ENCODE measurements around the gene LDAH.

The LDAH gene

DNA sequence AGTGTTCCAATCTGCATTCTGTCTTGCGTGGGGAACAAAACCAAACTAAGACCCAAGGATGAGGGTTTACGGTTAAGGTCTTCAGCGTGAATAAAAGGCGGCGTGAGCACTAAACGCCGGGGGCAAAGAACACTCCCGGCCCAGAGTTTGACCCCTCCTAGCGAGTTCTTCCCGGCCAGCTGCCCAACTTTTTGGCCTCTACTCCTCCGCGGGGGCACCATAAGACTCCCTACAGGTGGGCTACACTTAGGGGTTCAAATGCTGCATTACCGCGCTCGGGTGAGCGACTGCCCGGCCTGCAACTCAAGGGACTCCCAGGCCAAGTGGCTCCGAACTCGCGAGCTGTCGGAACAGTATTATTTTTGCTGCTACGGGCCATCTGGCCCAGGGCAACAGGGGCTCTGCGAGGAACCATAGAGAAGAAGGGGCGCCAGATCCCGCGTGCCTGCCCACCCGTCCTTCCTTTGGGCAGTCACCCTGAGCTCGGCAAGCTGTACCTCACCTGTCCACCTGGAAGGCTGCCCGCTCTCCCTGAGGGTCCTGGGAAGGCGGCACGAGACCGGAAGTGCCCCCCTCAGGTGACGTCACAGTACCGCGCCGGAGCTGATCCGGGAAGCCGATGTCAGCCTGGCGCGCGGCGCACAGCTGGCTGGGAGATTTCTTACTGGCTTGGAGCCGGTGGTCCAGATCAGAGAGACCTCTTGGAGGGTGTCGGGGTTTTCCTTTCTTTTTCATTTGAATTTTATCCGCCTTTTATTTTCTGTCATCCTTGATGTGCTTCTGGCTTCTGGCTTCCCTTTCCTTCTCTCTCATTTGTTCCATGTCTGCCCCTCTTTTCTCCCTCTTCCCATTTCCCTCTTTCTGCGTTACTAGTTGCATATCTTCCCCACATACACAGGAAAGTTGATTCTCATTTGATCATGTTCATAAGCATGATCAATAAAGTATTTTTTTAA is at the start of gene LDAH:
Gene LDAH, minus strand, starts transcription at position 567 of the 956 bp plus-strand sequence. CDS start 21,638 bp downstream, outside the sequence.
- TF ChIP-seq, protein P1, sequence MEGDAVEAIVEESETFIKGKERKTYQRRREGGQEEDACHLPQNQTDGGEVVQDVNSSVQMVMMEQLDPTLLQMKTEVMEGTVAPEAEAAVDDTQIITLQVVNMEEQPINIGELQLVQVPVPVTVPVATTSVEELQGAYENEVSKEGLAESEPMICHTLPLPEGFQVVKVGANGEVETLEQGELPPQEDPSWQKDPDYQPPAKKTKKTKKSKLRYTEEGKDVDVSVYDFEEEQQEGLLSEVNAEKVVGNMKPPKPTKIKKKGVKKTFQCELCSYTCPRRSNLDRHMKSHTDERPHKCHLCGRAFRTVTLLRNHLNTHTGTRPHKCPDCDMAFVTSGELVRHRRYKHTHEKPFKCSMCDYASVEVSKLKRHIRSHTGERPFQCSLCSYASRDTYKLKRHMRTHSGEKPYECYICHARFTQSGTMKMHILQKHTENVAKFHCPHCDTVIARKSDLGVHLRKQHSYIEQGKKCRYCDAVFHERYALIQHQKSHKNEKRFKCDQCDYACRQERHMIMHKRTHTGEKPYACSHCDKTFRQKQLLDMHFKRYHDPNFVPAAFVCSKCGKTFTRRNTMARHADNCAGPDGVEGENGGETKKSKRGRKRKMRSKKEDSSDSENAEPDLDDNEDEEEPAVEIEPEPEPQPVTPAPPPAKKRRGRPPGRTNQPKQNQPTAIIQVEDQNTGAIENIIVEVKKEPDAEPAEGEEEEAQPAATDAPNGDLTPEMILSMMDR (IDR thresholded peaks at IDR 0.05; ENCODE audit: low read depth, low read length), result no peak
- DNase-seq (ENCODE audit: low read depth in 2 of 2), result peak; percentile 87 to 92
- H3K4me3 ChIP-seq (replicated peaks in 1 of 2; ENCODE audit: low read depth in 2 of 2, low read length in 2 of 2), result peak within 1 kb of the TSS; percentile 96 to 99

DNA sequence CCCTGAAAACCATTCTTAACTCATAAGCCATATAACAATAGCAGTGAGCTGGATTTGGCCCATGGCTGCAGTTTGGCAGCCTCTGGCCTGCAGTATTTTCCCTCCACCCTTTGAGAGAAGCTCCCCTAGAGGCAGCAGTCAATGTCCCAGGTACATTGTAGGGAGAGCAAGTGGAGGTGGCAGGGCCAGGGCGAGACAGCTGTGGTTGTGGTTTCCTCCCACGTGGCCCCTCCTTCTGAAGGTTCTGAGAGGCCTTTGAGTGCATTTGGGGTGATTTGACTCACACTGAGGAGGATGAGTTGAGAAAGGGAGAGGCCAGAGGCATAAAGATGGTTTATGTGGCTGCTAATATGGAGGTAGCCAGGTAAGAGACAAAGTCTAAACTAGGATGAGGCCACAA is 45.5 kb upstream of the LDAH start:
- no peak overlapping the region for H3K4me3 ChIP-seq (replicated peaks in 1 of 2; ENCODE audit: low read depth in 2 of 2, low read length in 2 of 2)
- no peak for DNase-seq (ENCODE audit: low read depth in 2 of 2)
- TF ChIP-seq, protein P1 (IDR thresholded peaks at IDR 0.05; ENCODE audit: low read depth, low read length), result no peak

DNA sequence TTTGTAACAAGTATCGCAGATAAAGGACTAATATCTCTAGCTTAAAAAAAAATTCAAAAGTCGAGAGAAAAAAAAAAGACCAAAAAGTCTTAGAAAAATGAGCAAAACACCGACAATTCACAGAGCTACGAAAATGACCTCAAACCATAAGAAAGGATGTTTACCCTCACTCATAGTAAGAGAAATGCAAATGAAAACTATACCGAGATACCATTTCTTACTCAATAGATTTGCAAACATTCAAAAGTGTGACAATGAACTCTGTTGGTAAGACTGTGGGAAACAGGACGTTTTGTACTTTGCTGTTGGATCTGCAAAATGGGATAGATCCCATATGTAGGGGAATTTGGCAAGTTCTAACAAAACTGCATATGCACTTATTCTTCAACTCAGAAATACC is 39.9 kb upstream of the LDAH start:
- no peak overlapping the region for H3K4me3 ChIP-seq (replicated peaks in 1 of 2; ENCODE audit: low read depth in 2 of 2, low read length in 2 of 2)
- DNase-seq (ENCODE audit: low read depth in 2 of 2), result no peak
- TF ChIP-seq, protein P1 (IDR thresholded peaks at IDR 0.05; ENCODE audit: low read depth, low read length), result no peak

DNA sequence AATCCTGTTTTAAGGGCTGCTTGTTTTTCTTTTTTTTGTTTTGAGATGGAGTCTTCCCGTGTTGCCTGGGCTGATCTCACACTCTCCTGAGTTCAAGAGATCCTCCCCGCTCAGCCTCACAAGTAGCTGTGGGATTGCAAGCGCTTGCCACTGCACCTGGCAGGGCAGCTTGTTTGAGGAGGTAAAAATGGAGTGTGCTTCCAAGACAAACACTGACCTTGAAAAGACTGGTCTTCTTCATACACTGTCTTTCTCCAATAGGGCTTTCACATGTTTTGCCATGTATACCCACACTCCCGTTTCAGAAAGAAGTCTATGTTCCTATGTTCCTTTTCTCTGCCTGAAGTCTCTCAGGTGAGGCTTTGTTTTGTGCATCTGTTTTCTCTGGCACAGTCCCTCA is 32.6 kb upstream of the LDAH start:
- DNase-seq (ENCODE audit: low read depth in 2 of 2), result no peak
- H3K4me3 ChIP-seq (replicated peaks in 1 of 2; ENCODE audit: low read depth in 2 of 2, low read length in 2 of 2), result no peak overlapping the region
- TF ChIP-seq, protein P1 (IDR thresholded peaks at IDR 0.05; ENCODE audit: low read depth, low read length), result no peak

DNA sequence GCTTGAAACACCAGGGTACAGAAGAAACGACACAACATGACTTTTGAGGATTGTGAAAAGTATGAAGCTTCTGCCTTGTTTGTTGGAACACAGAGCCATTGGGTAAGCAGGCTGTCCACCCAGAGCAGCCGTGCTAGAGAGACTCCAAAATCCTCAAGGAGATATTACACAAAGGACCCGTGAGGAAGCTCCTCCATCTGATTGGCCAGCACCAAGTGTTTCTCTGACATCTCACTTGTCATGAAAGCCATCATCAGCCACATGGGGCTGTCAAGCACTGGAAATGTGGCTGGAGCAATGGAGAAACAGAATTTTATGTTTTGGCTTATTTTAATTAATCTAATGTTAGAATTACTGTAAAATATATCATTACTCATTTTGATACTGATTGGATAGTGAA is 29.8 kb upstream of the LDAH start:
- DNase-seq (ENCODE audit: low read depth in 2 of 2), result no peak
- TF ChIP-seq, protein P1 (IDR thresholded peaks at IDR 0.05; ENCODE audit: low read depth, low read length), result no peak
- no peak overlapping the region for H3K4me3 ChIP-seq (replicated peaks in 1 of 2; ENCODE audit: low read depth in 2 of 2, low read length in 2 of 2)

DNA sequence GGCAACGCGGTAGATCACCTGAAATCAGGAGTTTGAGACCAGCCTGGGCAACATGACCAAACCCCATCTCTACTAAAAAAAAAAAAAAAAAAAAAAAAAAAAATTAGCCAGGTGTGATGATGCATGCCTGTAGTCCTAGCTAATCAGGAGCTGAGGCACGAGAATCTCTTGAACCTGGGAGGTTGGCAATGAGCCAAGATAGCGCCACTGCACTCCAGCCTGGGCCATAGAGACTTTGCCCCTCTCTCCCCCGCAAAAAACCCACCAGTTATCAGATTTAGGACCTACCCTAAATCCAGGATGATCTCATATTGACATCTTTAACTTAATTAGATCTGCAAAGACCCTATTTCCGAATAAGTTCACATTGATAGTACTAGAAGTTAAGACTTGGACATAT is 29.2 kb upstream of the LDAH start:
- DNase-seq (ENCODE audit: low read depth in 2 of 2), result no peak
- no peak overlapping the region for H3K4me3 ChIP-seq (replicated peaks in 1 of 2; ENCODE audit: low read depth in 2 of 2, low read length in 2 of 2)
- TF ChIP-seq, protein P1 (IDR thresholded peaks at IDR 0.05; ENCODE audit: low read depth, low read length), result no peak

Data from cardiac fibroblast (primary cell).